ENCODE measurements around the gene KLHL6. TPM values are rescaled to one million over a fixed set of nuclear protein-coding genes. Genes with fewer than 3 reads are reported as not detected.
"Not testable (repeated sequence)": the region's sequence is repeated elsewhere in the genome, so short reads cannot be mapped to it uniquely, and the experiment has no call there.

Gene KLHL6
- total and polyA plus RNA-seq, 5 donors, result 1.1 to 1.7 (median 1.5) TPM

DNA sequence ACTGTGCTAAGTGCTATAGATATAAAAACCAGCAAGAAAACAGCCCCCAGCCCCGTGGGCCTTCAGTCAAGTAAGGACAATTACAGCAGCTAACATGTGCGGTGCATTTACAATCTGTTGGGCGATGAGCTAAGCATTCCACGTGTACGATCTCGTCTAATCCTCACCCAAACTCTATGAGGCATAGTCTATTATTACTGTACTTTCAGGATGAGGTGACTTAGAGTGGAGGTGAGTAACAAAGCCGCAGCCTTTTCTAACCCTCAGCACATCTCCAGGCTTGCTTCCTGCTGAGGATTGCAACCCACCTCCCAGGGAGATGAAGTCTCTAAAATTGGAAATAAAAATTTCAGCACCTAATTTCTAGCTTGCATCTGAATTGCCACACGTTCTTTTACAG is 73.9 kb downstream of the KLHL6 start:
- Histone ChIP-seq H3K4me3 (ENCODE audit: low read length) (no peak overlapping the region), H3K4me1 (ENCODE audit: control insufficient read depth, insufficient read depth, low read length) (peaks cover 6% of the 10 kb centered on the region), H3K27ac (ENCODE audit: low read length) (no peak overlapping the region), H3K27me3 (ENCODE audit: control insufficient read depth, insufficient read depth) (no peaks in the 10 kb centered on the region), H3K9me3 (ENCODE audit: control insufficient read depth, low read length) (no peaks in the 10 kb centered on the region)
- WGBS, result 68% methylated on average over 8 of the region's 8 CpGs
- ATAC-seq, result no peak
- intact Hi-C loops (cut with DNase I), result no loop called here
- DNase-seq, result no peak

DNA sequence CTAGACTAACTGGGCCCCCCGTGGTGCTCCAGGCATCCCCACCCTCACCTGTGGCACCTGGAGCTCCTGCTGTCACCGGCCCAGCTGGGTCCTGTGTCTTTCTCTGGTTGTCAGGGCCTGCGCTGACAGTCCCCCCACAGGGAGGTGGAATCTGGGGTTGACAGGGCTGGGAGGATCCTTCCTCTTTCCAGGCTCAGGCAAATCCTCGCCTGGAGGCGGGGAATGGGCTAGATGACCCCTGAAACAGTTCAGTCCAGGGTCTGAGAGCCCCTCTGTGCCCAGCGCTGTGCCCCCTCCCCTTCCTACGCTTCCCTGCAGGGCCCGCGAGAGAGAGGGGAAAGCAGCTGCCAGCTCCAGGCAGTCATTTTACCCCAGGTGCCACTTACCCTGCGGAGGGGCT is 77.0 kb downstream of the KLHL6 start:
- DNase-seq (no peak), ATAC-seq (no peak)
- no peak overlapping the region for H3K27ac ChIP-seq (ENCODE audit: low read length)
- H3K4me3 ChIP-seq (ENCODE audit: low read length), result no peak overlapping the region
- H3K27me3 ChIP-seq (ENCODE audit: control insufficient read depth, insufficient read depth), result no peaks in the 10 kb centered on the region
- H3K9me3 ChIP-seq (ENCODE audit: control insufficient read depth, low read length), result no peaks in the 10 kb centered on the region
- H3K4me1 ChIP-seq (ENCODE audit: control insufficient read depth, insufficient read depth, low read length), result peaks cover 6% of the 10 kb centered on the region
- 83% methylated on average over 10 of the region's 10 CpGs for WGBS
- intact Hi-C loops (cut with DNase I), result no loop called here

DNA sequence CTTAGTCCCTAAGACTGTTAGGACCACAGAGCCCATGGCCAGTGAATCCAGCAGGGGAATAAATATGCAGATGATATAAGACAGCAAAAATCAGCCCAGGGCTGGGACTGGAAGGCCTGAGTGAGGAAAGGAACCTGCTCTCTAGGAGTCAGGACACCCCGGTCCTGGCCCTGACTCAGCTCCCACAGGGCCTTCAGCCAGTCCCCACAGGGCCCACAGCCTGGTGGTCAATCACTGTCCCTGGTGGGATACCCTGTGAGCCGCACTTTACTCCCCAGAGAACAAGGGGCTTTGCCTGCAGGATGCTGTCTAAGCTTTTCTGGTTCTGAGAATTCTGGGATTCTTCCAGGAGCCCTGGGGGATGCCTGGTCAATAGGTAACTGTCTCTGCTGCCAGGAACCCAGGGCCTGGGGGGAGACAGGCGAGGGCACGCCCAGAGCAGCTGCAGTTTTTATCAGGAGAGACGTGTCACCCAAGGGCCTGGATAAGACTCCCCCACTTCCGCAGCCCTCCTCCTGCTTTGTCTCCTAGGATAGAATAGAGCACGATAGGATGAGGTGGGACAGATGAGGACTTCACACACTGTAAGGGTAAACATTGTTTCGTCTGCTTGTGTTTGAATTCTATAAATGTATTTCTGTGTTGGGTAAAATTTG is 77.6 kb downstream of the KLHL6 start:
- Histone ChIP-seq H3K4me1 (ENCODE audit: control insufficient read depth, insufficient read depth, low read length) (peaks cover under 1% of the 10 kb centered on the region), H3K27me3 (ENCODE audit: control insufficient read depth, insufficient read depth) (no peaks in the 10 kb centered on the region), H3K27ac (ENCODE audit: low read length) (no peak overlapping the region), H3K4me3 (ENCODE audit: low read length) (no peak overlapping the region), H3K9me3 (ENCODE audit: control insufficient read depth, low read length) (no peaks in the 10 kb centered on the region)
- 67% methylated on average over 8 of the region's 8 CpGs for WGBS
- intact Hi-C loops (cut with DNase I), result no loop called here
- ATAC-seq, result no peak
- no peak for DNase-seq

DNA sequence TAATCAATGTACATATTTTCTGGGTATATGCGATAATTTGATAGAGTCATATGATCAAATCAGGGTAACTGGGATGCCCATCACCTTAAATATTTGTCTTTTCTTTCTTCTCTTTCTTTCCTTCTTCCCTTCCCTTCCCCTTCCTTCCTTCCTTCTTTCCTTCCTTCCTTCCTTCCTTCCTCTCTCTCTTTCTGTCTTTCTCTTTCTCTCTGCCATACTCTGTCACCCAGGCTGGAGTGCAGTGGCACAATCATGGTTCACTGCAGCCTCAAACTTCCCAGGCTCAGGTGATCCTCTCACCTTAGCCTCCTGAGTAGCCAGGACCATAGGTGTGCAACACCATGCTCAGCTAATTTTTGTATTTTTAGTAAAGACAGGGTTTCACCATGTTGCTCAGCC is 79.7 kb downstream of the KLHL6 start:
- H3K27ac ChIP-seq (ENCODE audit: low read length); intact Hi-C loops (cut with DNase I); H3K4me1 ChIP-seq (ENCODE audit: control insufficient read depth, insufficient read depth, low read length); DNase-seq; H3K27me3 ChIP-seq (ENCODE audit: control insufficient read depth, insufficient read depth); H3K9me3 ChIP-seq (ENCODE audit: control insufficient read depth, low read length); H3K4me3 ChIP-seq (ENCODE audit: low read length); ATAC-seq: not testable (repeated sequence)
- WGBS, result 98% methylated on average over 1 of the region's 1 CpG

DNA sequence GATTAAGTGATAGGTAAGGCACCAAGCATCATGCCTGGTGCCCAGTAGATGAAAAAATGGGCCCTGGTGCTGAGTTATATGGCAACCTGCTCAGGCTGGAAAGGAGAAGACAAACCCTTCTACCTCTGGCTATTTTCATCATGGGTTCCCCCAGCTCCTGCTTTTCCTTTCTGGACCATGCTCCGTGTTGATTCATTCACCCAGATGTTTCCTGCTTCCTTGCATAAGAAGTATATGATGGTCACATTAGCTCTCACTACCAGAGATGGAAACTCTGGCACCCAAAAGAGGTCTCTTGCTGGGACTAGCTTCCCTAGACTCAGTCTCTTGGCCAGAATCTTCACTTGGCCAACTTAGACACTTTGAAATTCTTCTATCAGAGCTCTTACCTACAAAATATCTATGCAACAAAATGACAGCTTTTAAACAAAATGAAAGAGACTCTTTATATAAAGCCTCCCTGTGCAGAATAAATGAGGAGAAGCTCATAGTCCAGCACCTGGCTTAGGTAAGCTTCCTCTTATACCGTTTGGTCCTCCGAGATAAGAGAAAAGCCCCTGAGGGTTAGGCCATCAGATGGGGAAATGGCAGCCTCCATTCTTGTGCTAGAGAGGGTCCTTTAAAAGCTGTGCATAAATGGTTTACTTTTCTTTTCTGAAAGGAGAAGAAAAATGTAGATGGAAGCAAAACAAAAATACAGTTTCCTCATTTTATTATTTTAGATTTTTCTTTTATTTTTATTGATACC is 80.3 kb downstream of the KLHL6 start:
- DNase-seq (no peak), ATAC-seq (no peak)
- H3K4me1 ChIP-seq (ENCODE audit: control insufficient read depth, insufficient read depth, low read length), result no peaks in the 10 kb centered on the region
- intact Hi-C loops (cut with DNase I), result no loop called here
- H3K9me3 ChIP-seq (ENCODE audit: control insufficient read depth, low read length), result no peaks in the 10 kb centered on the region
- WGBS, result 44% methylated on average over 3 of the region's 3 CpGs
- no peak overlapping the region for H3K27ac ChIP-seq (ENCODE audit: low read length)
- H3K4me3 ChIP-seq (ENCODE audit: low read length), result no peak overlapping the region
- H3K27me3 ChIP-seq (ENCODE audit: control insufficient read depth, insufficient read depth), result no peaks in the 10 kb centered on the region

DNA sequence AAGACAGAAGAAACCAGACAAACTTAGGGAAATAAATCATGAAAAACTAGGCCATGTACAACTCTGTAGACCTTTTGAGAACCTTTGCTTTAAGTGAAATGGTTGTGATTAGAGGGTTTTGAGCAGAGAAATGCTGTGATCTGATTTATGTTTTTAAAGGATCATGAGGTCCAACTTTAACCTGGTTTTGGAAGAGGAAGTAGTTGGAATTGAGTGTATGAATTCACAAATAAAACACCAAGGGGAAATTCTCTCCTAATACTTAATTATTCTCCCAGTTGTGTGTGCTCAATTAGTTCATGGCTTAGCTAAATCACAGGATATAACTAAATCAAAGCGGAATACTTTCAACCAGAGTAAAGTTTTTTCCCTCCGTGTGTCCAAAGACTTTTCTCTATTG is 81.5 kb downstream of the KLHL6 start:
- Histone ChIP-seq H3K27ac (ENCODE audit: low read length) (no peak overlapping the region), H3K9me3 (ENCODE audit: control insufficient read depth, low read length) (no peaks in the 10 kb centered on the region), H3K27me3 (ENCODE audit: control insufficient read depth, insufficient read depth) (no peaks in the 10 kb centered on the region), H3K4me1 (ENCODE audit: control insufficient read depth, insufficient read depth, low read length) (no peaks in the 10 kb centered on the region), H3K4me3 (ENCODE audit: low read length) (no peak overlapping the region)
- intact Hi-C loops (cut with DNase I), result no loop called here
- 72% methylated on average over 2 of the region's 2 CpGs for WGBS
- ATAC-seq (no peak), DNase-seq (no peak)

DNA sequence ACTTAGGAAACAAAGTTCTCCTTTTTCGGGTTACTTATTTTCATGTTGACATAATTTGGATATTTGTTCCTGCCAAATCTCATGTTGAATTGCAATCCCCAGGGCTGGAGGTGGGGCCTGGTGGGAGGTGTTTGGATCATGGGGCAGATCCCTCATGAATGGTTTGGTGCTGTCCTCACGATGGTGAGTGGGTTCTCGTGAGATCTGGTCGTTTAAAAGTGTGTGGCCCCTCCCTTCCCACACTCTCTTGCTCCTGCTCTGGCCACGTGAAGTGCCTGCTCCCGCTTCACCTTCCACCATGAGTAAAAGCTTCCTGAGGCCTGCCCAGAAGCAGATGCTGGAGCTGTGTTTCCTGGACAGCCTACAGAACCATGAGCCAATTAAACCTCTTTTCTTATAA is 83.4 kb downstream of the KLHL6 start:
- Histone ChIP-seq H3K4me3 (ENCODE audit: low read length) (no peak overlapping the region), H3K4me1 (ENCODE audit: control insufficient read depth, insufficient read depth, low read length) (no peaks in the 10 kb centered on the region), H3K27ac (ENCODE audit: low read length) (no peak overlapping the region), H3K27me3 (ENCODE audit: control insufficient read depth, insufficient read depth) (no peaks in the 10 kb centered on the region), H3K9me3 (ENCODE audit: control insufficient read depth, low read length) (no peaks in the 10 kb centered on the region)
- intact Hi-C loops (cut with DNase I), result no loop called here
- DNase-seq (no peak), ATAC-seq (no peak)
- 65% methylated on average over 6 of the region's 6 CpGs for WGBS

DNA sequence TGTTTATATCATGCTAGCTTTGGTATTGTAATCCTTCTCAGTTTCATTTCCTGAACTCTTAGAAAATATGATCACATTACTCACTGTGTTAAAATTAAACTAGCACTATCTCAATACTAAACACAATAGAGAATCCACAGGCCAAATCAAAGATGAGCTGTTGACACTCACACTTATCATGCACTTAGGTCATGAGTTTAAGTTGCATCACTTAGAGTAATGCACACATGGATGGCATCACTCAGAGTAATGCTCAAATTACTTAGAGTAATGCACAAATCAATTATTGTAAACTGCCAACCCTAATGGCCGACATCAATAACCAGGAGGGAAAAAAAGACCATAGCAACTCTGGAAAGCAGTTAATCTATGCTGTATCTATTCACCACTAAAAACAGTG is 87.1 kb downstream of the KLHL6 start:
- ATAC-seq (no peak), DNase-seq (no peak)
- Histone ChIP-seq H3K27me3 (ENCODE audit: control insufficient read depth, insufficient read depth) (no peaks in the 10 kb centered on the region), H3K4me1 (ENCODE audit: control insufficient read depth, insufficient read depth, low read length) (no peaks in the 10 kb centered on the region), H3K27ac (ENCODE audit: low read length) (no peak overlapping the region), H3K9me3 (ENCODE audit: control insufficient read depth, low read length) (no peaks in the 10 kb centered on the region), H3K4me3 (ENCODE audit: low read length) (no peak overlapping the region)
- intact Hi-C loops (cut with DNase I), result loop anchor here in 2 of 4 donors (5.0 to 10.0 kb wide), 3 partner anchors 116 to 299 kb away; no protein-coding TSS in a partner anchor
- 76% methylated on average over 1 of the region's 1 CpG for WGBS

DNA sequence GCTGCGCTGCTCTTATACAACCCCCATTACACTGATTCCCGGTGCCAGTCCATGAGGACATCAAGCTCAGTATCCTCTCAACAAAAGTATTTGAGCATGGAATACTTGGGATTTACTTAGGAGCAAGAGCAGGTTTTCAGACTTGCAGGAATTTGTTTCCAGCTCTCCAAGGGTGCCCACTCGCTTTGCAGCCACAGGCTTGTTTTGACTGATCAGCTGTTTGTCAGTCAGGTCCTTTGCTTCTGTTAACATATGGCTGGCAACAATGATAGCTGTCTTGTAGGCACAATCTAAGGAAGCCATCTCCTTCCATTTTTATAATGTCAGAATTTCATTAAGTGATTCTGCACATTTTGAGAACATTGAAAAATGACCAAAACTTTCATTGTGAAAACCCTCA is 88.9 kb downstream of the KLHL6 start:
- no peaks in the 10 kb centered on the region for H3K9me3 ChIP-seq (ENCODE audit: control insufficient read depth, low read length)
- H3K4me1 ChIP-seq (ENCODE audit: control insufficient read depth, insufficient read depth, low read length), result no peaks in the 10 kb centered on the region
- H3K4me3 ChIP-seq (ENCODE audit: low read length), result no peak overlapping the region
- 80% methylated on average over 3 of the region's 3 CpGs for WGBS
- intact Hi-C loops (cut with DNase I), result loop anchor here in 2 of 4 donors (5.0 to 10.0 kb wide), 3 partner anchors 118 to 301 kb away; no protein-coding TSS in a partner anchor
- no peak overlapping the region for H3K27ac ChIP-seq (ENCODE audit: low read length)
- DNase-seq (no peak), ATAC-seq (no peak)
- no peaks in the 10 kb centered on the region for H3K27me3 ChIP-seq (ENCODE audit: control insufficient read depth, insufficient read depth)

DNA sequence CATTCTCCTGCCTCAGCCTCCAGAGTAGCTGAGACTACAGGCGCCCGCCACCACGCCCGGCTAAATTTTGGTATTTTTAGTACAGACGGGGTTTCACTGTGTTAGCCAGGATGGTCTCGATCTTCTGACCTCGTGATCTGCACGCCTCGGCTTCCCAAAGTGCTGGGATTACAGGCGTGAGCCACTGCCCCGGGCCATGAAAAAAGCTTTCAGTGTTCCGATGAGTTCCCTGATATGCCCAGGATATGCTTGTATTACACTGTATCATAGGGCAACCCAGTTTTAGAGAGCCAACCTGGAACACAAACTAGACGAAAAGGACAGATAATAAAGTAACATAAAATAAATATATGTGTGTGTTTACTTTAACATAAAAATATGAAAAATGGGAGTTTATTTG is 89.8 kb downstream of the KLHL6 start:
- DNase-seq; H3K9me3 ChIP-seq (ENCODE audit: control insufficient read depth, low read length); H3K27ac ChIP-seq (ENCODE audit: low read length); H3K4me1 ChIP-seq (ENCODE audit: control insufficient read depth, insufficient read depth, low read length); H3K4me3 ChIP-seq (ENCODE audit: low read length); ATAC-seq; H3K27me3 ChIP-seq (ENCODE audit: control insufficient read depth, insufficient read depth): not testable (repeated sequence)
- WGBS, result 81% methylated on average over 13 of the region's 13 CpGs
- intact Hi-C loops (cut with DNase I), result loop anchor here in 2 of 4 donors (5.0 to 10.0 kb wide), 3 partner anchors 119 to 302 kb away; no protein-coding TSS in a partner anchor

DNA sequence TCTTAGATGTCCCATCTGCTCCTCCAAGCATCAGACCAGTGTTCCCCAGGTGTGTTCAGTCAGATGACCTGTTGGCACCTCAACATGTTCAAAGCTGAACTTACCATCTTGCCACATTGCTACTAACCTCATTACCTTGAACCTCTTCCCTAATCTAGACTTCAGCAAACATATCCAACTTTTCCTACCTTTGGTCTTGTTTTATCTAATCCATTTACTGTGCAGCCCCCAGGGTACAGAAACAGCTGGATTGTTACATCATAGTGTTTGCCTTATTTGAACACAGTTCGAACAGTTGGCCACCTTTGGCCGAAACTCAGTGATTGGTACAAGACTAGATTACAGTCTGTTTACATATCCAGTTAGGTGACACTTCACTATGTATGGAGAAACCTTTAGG is 91.0 kb downstream of the KLHL6 start:
- intact Hi-C loops (cut with DNase I), result loop anchor here in 1 of 4 donors (10.0 kb wide), 2 partner anchors 120 to 300 kb away; no protein-coding TSS in a partner anchor
- H3K4me1 ChIP-seq (ENCODE audit: control insufficient read depth, insufficient read depth, low read length), result no peaks in the 10 kb centered on the region
- no peak overlapping the region for H3K27ac ChIP-seq (ENCODE audit: low read length)
- no peak overlapping the region for H3K4me3 ChIP-seq (ENCODE audit: low read length)
- DNase-seq (no peak), ATAC-seq (no peak)
- no peaks in the 10 kb centered on the region for H3K9me3 ChIP-seq (ENCODE audit: control insufficient read depth, low read length)
- H3K27me3 ChIP-seq (ENCODE audit: control insufficient read depth, insufficient read depth), result no peaks in the 10 kb centered on the region
- 80% methylated on average over 2 of the region's 2 CpGs for WGBS

All from right cardiac atrium (tissue), 5 donors.